Left lung (tissue), 10 donors: ENCODE results near the gene VGLL2. TPM values are rescaled to one million over a fixed set of nuclear protein-coding genes. Genes with fewer than 3 reads are reported as not detected.

ENCODE experiments used
- ATAC-seq: fragments of 200-7000 bp; cut with Tn5 transposase; one replicate; pipeline ENCODE4 v1.9.1; 2020; ENCODE audit warnings: moderate library complexity
- DNase-seq, 4 donors: peaks; one replicate each; pipeline ENCODE4 v3.0.0-alpha.2; 2013 to 2020
- H3K27ac ChIP-seq, 2 donors: fragments of 200-600 bp; sonication (generic) in 1 of 2; one replicate each; pipeline versions ENCODE4 v1.5.0 to v1.8.0; 2020 to 2021
- H3K27me3 ChIP-seq, 2 donors: fragments of 200-600 bp; sonication (generic) in 1 of 2; one replicate each; pipeline versions ENCODE4 v1.5.0 to v1.8.0; 2020 to 2021
- H3K36me3 ChIP-seq, 2 donors: fragments of 200-600 bp; sonication (generic) in 1 of 2; one replicate each; pipeline versions ENCODE4 v1.5.0 to v1.8.0; 2020 to 2021
- H3K4me1 ChIP-seq, 2 donors: fragments of 200-600 bp; one replicate each; pipeline ENCODE4 v1.8.0; 2021
- H3K4me3 ChIP-seq, 2 donors: fragments of 200-600 bp; sonication (generic) in 1 of 2; one replicate each; pipeline versions ENCODE4 v1.5.0 to v1.8.0; 2020 to 2021; ENCODE audit warnings: mild to moderate bottlenecking in 1 of 2
- H3K9me3 ChIP-seq, 2 donors: fragments of 200-600 bp; sonication (generic) in 1 of 2; one replicate each; pipeline versions ENCODE4 v1.5.0 to v1.8.0; 2020 to 2021
- CTCF ChIP-seq, 2 donors: fragments of 200-600 bp; sonication (generic) in 1 of 2; IDR thresholded peaks; one replicate each; pipeline versions ENCODE4 v1.5.0 to v1.8.0; 2021; ENCODE audit warnings: antibody characterized with exemption in 2 of 2
- intact Hi-C, 2 donors: fragments of 100-400 bp; cut with DNase I; formaldehyde crosslinking; loops; one replicate each; pipeline versions ENCODE4 v1.11.2 to v1.14.2; 2022
- polyA plus RNA-seq, 6 donors: library from polyadenylated mRNA; unstranded; fragments of 120-200 nt; gene quantifications; one replicate each; pipeline ENCODE4 v1.2.1, GENCODE V29; 2013; ENCODE audit not compliant: insufficient read length in 6 of 6
- total RNA-seq, 2 donors: library from RNA; stranded (reverse); fragmentation: NEBNext Ultra II Directional; extraction: Animal tissue kit (Norgen Biotek cat#: 25700); gene quantifications; one replicate each; pipeline ENCODE4 v1.2.1, GENCODE V29; 2021
- donor health status: DM: no; HTN: yes; CAD: no.
- donor health status: DM: no; HTN: no; CAD: no.

The VGLL2 gene
- total and polyA plus RNA-seq, 8 donors, result not detected

DNA sequence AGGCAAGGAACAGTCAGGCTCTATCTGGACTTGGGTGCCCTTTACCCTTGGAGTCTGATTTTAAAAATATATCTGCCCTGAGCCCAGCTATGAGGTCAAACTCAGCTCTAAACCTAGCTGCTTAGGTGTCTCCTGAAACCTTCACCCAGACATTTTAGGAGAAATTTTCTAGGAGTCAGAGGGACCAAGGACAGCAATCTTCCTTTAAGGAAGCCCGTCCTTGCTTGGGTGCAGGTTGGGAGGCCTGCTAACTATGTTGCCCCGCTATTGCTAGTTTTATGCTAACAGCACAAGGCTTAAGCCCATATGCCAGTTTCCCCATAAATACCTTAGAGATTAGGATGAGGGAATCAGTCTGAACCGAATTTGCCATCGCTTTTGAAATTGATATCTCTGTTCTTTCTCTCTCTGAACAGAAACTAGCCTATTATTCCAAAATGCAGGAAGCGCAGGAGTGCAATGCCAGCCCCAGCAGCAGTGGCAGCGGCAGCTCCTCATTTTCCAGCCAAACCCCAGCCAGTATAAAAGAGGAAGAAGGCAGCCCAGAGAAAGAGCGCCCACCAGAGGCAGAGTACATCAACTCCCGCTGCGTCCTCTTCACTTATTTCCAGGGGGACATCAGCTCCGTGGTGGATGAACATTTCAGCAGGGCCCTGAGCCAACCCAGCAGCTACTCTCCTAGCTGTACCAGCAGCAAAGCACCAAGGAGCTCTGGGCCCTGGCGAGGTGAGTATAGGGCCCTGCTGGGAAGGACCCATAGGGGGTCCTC, 2.6 kb downstream of the VGLL2 start:
- no peak overlapping the region for H3K27ac ChIP-seq
- intact Hi-C loops, result no loop called here
- no peak overlapping the region for H3K4me3 ChIP-seq
- no peak for TF ChIP-seq CTCF (IDR thresholded peaks at IDR 0.05)
- H3K9me3 ChIP-seq, result no peaks in the 10 kb centered on the region
- peaks cover 100% of the 10 kb centered on the region in 2 donors for H3K27me3 ChIP-seq
- peaks cover 17 to 20% of the 10 kb centered on the region in 2 donors for H3K4me1 ChIP-seq
- no peak for ATAC-seq
- no peaks in the 10 kb centered on the region for H3K36me3 ChIP-seq
- DNase-seq, result no peak

DNA sequence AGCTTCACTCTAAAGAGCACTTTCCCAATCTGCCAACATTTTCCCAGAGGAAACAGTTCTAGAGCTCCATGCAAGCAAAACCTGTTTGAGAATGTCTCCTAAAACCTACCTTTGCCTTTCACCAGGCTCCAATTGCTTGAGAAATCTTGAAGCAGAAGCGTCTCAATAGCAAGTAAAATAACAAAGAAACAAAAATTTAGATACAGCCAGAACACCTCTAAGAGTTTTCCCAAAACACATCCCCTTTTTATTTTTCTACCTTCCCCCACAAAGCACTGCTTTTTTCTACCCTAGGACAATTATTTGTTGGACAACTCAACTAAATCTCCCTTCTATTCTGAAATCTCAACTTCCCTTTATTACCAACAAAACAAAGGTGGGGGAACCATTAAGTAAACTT, 3.6 kb downstream of the VGLL2 start:
- intact Hi-C loops, result no loop called here
- Histone ChIP-seq H3K4me3 (no peak overlapping the region), H3K36me3 (no peaks in the 10 kb centered on the region), H3K4me1 (peaks cover 17 to 20% of the 10 kb centered on the region in 2 donors), H3K27ac (no peak overlapping the region), H3K9me3 (no peaks in the 10 kb centered on the region), H3K27me3 (peaks cover 97 to 100% of the 10 kb centered on the region in 2 donors)
- no peak for TF ChIP-seq CTCF (IDR thresholded peaks at IDR 0.05)
- DNase-seq (no peak), ATAC-seq (no peak)

GRCh38 chr6:117269638-117270054, 4.3 kb downstream of the VGLL2 start:
- TF ChIP-seq CTCF (IDR thresholded peaks at IDR 0.05), result no peak
- peaks cover 14 to 15% of the 10 kb centered on the region in 2 donors for H3K4me1 ChIP-seq
- peaks cover 97 to 100% of the 10 kb centered on the region in 2 donors for H3K27me3 ChIP-seq
- H3K9me3 ChIP-seq, result no peaks in the 10 kb centered on the region
- no peak overlapping the region for H3K27ac ChIP-seq
- intact Hi-C loops, result no loop called here
- ATAC-seq (no peak), DNase-seq (no peak)
- H3K4me3 ChIP-seq, result no peak overlapping the region
- H3K36me3 ChIP-seq, result no peaks in the 10 kb centered on the region

DNA sequence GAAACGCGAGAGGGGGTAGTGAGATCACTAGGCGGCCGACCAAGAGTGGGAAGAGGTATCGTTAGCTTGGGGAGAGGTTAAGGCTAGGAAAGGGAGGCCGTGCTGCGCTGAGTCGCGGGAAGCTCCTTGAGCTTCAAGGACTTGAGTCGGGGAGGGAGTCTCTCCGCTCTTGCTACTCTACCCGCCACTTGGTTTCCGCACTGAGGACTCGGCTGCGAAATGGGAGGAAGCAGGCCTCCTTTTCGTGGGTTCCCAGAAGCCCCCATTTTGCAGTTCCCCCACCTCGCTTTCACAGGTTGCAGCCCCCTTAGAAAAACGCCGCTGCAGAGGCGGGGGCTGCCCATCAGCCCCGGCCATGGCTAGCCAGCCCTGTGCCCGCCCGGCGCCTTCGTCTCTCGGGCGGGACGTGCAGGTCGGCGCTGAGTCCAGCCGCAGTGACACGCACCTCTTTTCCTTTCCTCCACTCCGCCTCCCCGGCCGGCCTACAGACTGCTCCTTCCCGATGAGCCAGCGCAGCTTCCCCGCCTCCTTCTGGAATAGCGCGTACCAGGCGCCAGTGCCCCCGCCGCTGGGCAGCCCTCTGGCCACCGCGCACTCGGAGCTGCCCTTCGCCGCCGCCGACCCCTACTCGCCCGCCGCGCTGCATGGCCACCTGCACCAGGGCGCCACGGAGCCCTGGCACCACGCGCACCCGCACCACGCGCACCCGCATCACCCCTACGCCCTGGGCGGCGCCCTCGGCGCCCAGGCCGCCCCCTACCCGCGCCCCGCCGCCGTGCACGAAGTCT, 4.9 kb downstream of the VGLL2 start:
- Histone ChIP-seq H3K27me3 (peaks cover 94 to 100% of the 10 kb centered on the region in 2 donors), H3K27ac (no peak overlapping the region), H3K4me3 (peak overlapping the region in 1 of 2 donors; percentile 4), H3K9me3 (no peaks in the 10 kb centered on the region), H3K36me3 (no peaks in the 10 kb centered on the region), H3K4me1 (peaks cover 10 to 14% of the 10 kb centered on the region in 2 donors)
- intact Hi-C loops, result no loop called here
- DNase-seq (peak in 1 of 4 donors; percentile 81), ATAC-seq (peak; percentile 73)
- TF ChIP-seq CTCF (IDR thresholded peaks at IDR 0.05), result no peak
